IPS DF 19.7 (cell line): Measurements from ENCODE around the gene DHX36.

ENCODE experiments used
- DNase-seq: peaks from one replicate; pipeline ENCODE4 v3.0.0-alpha.2; 2013; ENCODE audit warnings: low read depth, low spot score

The DHX36 gene

DNA sequence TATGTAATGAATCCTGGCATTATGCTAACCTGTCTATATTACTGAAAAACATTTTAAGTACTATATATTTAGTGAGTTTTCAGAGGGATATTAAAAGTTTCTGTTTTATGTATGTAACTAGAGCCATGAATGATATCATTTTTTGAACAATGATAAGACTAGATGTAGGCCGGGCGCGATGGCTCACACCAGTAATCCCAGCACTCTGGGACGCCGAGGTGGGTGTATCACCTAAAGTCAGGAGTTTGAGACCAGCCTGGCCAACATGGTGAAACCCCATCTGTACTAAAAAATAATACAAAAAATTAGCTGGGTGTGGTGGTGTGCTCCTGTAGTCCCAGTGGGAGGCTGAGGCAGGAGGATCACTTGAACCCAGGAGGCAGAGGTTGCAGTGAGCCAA lies 34.1 kb downstream of the DHX36 start:
- DNase-seq = no peak

DNA sequence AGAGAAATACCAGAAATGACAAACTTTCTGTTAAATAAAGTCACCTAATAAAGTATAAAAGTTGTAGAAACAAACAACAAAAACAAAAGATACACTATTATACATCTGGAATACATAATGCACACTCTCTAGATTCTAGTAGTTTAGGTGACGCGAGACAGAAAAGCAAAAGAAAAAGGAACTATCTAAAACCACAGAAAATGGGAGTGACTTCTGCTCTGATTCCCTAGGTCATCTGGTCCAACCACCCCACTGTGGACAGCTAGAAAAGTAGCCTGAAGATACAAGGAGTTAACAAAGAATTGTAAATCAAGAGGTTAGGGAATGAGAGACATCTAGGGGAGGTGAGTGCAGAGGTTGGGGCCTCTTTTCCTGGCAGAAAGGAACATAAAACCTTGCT lies 39.1 kb downstream of the DHX36 start:
- no peak for DNase-seq

DNA sequence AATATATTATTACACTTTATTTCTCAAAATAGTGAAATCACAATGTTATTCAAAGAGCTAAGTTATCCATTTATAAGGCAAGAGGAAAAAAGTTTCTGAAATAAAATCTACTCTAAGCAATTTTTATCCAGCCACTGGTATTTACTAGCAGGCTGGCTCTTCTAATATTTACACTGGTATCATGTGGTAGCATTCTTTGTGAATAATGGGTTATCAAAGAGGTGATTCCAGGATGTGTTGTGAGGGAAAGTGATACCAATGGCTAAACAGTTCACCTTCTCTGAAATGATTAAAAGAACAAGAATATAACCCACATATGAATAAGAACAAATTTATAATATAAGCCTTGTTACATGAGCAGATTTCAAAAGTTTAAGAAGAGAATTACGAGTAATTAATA lies 44.1 kb downstream of the DHX36 start:
- DNase-seq = no peak

DNA sequence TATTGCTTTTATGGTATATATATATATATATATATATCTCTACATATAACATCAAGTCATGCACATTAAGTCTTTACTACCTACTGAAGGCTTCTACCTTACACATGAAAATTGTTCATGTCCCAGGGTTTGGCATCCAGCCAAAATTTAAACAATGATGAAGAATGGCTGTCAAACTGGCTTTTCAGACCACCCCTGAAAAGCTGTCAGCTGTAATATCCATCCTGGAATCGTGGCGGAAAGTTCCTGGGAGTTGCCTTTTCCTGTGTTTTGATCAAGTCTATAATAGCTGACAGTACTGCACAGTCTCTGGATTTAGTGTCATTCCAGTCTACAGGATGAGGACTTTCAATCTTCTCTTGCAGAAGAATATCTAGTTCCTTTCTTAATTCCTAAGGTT lies 48.3 kb downstream of the DHX36 start:
- DNase-seq = no peak

DNA sequence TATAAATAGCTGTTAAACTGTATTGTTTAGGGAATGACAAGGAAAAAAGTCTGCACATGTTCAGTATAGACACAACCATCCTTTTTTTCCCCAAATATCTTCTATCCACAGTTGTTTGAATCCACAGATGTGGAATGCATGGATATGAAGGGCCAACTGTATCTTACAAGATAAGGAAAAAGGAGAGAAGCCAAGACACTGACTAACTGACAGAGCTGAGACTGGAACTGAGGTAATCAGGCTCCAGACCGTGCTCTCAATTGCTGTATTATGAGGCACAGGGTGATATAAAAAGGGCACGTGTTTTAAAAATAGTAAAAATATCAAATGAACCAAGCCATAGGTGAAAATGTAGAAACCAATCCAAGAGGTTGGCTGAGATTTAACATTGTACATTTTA lies 49.0 kb downstream of the DHX36 start:
- DNase-seq = no peak

DNA sequence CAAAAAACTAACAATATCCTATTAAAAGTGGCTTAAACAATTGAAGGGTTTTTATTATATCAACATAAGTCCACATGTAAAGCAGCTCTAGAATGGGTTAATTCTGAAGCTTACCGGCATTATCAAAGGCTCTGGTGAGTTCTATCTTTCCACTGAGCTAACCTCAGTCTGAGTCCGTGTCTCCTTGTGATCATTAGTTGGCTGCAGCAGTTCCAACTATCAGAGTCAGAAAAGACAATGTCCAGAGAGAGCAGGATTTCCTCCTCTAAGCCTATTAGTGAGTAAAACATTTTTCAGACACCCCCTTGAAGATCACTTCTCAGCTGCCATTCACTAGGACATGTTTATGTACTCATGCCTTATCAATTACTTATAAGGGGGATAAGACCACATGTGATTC lies 49.9 kb downstream of the DHX36 start:
- DNase-seq = no peak

DNA sequence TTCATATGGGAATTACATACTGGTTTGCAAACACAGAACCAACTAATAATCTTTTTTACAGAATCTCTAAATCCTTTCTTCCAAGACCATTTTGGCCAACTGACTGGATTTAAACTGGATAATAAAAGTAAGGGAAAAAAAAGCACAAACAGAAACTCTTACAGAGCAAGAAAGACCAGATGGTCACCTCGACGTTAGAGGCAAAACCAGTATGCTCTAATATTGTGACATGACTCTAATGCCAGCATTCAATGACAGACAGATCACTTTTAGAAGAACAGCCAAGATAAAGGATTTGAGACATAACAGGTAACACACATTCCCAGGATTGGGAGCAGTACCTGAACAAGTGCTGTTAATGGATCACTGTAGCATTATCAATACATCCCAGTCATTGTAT lies 50.9 kb downstream of the DHX36 start:
- no peak for DNase-seq

DNA sequence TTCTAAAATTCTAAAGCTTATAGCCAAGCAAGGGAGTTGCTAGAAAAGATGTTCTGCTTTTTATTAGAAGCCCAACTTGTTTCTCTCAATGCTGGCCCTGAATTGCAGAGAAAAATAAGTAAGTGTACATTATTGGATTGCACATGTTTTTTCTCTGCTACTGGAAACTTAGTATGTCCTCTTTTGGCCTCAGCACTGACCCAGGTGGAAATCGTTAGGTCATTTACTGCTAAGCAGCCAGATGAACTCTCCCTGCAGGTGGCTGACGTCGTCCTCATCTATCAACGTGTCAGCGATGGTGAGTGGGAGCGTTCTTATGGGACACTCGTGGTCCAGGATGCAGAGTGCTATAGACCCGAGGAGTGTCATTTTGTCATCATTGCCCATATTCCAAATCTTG lies 69.8 kb downstream of the DHX36 start:
- no peak for DNase-seq

DNA sequence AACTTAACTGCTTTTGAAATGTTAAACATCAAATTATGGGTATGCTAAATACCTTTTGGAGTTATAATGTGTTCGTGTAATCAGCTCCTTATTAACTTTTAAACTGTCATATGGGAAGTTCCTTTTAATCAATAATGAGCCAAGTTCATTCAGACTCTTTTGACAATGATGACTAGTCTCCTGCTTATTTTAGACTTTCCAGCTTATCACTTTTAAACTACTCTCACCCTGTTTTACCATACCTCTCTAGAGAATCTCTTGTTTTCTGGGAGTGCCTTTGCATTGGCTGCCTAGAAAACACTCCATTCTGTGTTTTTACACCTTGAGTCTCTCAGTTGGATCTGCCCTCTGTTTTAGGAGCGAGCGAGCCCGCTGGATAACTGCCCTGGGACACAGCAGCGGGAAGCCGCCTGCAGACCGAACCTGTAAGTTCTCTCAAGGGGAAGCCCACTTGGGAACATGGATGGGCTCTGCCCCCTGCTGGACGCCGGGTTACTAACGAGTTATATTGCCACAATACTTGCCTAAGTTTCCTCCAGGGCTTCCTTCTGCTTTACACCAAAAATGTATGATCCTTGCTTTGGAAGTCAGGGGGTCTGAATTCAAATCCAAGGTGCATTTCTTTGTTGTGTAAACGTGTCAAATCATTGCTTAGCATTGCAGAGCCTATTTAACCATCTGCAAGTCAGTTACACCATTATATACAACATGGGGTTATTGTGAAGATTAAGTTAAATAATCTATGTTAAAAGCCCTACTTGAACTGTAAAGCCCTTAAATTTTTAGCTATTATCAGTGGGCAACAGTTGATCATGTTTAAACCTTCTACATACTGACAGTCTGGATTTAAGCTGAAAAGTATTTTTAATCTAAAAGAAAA lies 71.3 kb downstream of the DHX36 start:
- DNase-seq = peak; percentile 61

DNA sequence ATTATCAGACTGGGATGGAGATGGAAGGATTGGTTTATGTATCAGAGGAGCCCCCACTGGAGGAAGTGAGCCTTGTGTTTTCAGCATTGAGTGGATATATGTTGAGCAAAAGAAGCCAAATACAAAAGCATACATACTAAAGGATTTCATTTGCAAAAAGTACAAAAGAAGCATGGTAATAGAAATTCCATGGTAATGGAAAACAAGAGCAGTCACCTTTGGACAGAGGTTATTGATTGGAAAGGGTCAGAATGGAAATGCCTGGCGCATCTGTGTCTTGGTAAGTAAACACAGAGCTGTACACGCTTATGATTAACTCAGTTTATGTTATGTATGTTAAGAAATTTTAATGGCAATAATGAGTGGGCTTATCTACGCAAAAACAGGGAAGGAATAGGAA lies 72.7 kb downstream of the DHX36 start:
- no peak for DNase-seq

DNA sequence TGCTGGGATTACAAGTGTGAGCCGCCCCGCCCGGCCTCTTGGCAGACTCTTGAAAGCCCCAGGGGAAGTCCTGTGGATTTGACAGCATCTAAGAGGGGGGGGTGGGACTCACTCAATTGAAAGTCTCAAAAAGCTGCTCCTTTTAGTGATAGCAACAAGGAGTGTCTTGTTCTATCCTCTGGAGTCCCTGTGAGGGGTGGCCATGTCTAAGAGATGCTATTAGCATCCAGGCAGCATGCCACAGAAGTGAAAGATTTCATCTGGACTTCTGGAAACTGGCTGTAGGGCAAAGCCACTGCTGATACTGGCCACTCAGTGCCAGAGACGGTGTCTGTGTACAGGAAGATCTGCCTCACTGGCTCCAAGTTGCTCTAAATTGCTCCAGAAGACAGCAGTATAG lies 74.0 kb downstream of the DHX36 start:
- DNase-seq = no peak

DNA sequence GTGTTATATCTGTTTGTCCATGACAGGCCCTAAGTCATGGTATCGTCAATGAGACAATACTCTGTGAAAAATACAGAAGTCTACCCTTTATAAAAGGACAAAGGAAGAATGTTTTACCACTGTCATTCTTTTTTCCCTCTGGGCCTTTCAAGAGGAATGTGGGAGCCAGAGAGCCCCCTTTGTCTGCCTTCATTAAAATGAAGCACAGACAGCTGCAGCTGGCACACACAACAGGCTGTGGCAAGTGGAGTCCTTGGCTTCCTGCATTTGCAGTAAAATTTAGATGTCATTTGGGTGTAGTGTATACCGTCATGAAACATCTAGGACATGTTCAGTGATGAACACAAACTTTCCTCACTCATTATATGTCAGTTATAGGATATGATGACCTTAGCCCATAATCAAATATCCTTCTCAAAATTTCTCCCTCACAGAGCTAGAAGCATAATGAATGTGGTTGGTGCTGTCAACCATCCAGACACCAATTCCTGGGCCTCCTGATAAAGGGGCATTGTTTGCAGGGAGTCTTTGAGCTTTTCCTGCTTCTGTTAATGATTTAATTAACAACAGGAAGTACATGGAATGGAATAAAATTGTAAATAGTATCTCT lies 76.4 kb downstream of the DHX36 start:
- no peak for DNase-seq

DNA sequence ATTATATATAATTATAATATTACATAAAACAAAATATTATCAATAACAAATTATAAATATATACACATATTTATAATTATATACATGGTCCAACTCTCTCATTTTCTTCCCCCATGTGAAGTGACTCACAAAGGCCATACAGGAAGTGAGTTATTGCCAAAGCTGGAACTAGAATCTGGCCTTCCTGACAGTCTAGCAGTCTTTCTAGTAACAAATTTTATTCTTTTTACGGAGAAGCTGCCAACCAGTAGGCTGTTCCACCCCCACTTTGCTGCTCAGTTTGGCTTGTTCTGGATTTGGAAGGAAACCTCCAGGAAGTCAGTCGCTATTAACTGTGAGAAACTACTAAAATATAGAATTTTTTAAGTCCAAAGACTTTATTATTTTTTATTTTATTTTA lies 79.6 kb downstream of the DHX36 start:
- no peak for DNase-seq

DNA sequence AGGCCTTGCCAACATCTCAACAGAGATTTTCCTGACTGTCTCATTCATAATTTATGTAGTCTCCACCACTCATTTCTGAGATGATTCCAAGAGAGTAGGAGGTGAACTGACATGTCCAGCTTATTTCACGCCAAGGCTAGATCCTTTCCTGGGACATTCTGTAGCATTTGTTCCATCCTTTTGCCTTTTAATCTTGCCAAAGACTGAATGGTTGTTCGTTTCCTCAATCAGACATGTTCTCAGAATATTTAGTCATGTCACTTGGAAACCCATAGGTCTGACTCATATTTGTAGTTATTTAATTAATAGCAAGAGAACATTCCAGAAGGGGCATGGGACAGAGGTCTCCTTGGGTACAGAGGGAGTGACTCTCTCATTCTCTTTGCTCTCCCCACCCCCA lies 80.9 kb downstream of the DHX36 start:
- no peak for DNase-seq

DNA sequence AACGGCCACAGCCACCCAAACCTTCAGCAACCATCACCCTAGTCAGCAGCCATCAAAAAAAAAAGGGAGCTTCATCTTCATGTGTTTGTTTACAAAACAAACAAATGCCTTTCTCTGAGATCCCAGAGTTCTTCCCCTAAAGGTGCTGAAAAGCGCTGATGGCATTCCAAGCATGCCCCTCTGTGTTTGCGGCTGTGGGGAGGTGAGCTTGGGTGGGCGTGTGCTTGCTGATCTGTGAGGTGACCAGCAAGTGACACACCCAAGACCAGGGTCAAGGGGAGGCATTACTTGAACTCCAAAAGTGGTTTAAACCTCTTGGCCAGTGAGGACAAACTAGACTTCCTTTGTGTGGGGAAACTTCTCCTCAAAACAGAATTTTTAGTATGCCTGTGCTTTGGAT lies 81.5 kb downstream of the DHX36 start:
- DNase-seq = no peak

DNA sequence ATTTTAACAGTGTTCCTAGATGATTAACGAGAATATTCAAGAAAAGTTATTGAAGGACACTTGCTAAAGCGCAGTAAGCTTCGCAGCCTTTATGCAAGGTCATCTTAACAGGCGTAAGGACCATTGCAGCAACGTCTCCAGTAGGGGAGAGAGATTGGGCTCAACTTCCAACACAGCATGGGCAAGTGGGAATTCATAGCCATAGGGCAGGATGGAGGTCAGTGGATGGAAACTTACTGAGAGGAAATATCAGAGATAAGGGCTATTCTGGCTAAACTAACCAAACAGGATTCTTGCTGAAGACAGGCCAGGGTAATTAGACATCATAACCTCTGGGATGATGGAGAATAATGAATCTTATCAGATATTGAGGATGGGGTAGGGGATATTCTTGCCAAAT lies 82.8 kb downstream of the DHX36 start:
- no peak for DNase-seq

DNA sequence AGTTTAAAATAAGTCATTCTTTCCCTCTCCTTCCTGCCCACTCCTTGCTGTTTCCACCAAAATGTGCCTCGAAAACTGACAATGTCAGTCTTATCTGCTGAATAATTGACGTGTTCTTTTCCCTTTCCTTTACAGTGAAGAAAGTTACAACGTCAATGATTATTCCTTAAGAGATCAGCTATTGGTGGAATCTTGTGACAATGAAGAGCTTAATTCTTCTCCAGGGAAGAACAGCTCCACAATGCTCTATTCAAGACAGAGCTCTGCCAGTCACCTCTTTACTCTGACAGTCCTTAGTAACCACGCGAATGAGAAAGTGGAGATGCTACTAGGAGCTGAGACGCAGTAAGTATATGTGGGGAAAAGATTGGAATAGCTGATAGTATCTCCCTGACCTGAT lies 84.1 kb downstream of the DHX36 start:
- DNase-seq = no peak

DNA sequence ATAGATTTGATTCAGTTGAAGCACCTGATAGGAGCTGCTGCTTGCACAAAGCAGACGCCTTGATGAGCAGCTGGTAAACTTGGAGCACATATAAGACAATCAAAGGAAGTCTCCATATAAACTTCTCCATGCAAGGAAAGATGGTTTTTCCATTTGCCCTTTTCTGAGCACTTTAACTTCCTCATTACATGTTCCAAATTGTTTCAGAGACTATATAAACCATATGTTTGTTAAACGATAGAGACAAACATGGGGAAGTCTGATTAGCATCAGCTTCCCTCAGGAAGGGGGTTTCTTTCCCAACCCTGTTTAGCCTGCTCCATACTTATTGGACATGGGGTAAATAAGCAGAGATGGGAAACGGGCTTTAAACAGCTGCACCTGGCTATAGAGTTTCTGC lies 88.0 kb downstream of the DHX36 start:
- no peak for DNase-seq

DNA sequence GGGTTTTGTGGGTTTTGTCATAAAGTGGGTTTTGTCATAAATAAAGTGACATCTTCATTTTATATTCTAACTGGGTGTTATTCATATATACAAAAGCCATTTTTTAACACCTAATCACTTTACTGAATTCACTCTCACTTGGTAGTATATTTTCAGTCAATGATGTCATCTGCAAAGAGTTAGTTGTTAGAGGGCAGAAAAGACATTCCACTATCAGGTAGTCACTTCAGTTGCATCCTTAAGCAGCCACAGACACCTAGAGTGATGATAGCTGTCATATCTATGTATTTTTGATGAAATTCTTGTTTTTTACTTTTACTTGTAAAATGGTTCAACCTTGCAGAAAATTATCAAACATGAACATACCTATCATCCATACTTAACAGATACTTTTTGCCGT lies 89.0 kb downstream of the DHX36 start:
- no peak for DNase-seq

DNA sequence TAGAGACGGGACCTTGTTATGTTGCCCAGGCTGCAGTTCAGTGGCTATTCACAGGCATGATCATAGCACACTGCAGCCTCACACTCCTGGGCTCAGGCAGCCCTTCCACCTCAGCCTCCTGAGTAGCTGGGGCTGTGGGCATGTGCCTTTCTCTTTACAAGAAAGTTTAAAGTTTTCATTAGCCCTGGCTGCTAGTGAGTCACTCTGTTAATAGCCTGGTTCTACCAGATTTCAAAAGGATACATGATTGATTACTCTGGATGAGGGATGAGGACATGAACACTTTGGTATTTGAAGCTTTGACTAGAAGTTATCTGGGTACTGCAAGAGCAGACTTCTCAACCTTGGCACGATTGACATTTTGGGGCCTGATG lies 95.1 kb downstream of the DHX36 start:
- no peak for DNase-seq

DNA sequence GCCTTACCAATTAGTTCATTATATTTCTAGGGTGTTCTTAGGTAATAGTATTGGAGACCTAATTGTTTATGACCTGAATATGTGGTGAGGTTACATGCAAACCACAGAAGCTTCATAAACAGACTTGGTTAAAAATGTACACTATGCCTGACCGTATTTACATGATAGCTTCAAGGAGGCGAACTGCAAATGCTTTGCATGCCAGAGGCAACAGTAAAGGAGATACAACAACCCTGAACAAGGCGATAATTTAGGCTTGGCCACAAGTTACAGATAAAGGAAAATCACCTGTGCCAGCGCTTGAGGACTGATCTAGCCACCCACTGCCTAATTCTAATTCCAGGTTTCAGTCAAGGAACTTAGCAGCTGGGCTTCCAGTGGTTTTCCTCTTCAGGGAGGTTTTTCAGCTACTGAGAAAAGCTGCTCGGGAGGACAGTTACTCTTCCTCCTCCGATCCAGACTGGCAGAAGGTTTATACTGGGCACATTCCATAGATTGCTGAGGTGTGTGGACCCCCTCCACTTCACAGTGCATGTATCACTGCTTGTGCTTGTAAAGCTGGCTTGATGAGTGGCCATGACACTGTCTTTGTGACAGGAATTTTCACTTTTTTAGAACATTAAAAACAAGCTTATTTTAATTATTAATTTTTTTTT lies 95.6 kb downstream of the DHX36 start:
- no peak for DNase-seq

DNA sequence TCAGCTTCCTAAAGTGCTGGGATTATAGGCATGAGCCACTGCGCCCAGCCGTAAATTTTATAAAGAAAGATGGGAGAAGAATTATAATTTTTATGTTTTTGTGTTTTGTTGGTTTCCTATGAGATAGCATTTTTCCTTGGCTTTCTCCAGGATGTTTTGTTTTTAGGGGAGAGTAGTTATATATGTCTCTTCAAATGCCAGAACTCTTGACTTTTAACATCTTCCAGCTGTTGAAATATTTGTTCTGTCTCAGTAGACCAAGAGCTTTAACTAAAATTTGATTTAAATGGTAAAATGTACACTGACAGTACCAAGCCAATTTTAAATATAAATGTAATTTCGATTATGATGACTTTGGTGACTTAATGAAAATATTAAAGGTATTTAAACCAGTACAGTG lies 96.8 kb downstream of the DHX36 start:
- DNase-seq = no peak

DNA sequence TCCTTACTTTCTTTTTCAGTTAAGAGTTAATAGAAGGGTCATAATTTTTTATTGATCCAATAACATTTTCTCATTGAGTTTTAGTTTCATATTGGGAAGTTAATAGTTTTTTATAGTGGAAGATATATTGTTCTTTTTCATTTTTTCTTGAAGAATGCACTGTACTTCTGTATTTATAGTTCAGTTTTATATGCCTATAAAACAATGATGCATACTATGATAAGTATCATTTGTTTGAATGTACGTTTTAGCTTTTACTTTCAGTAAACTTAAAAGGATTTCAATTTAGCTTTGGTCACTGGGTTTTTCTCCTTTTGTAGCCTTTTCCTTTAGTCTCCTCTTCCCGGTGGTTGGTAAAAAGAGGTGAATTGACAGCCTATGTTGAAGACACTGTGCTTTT lies 98.8 kb downstream of the DHX36 start:
- DNase-seq = no peak
